Stimulated activated CD8-positive, alpha-beta memory T cell treated with anti-CD3 and anti-CD28 coated beads, Interleukin-15, amount 100 ng/mL, for 1 hour (primary cell): ENCODE results near the gene E2F4.

Experiments used
- DNase-seq: peaks from one replicate; pipeline ENCODE4 v3.0.0-alpha.2; 2020; ENCODE audit warnings: low read depth

Gene E2F4

GRCh38 chr16:67190448-67191399, 1.2 kb upstream of the E2F4 start:
- DNase-seq, result no peak

- DNase-seq, result no peak
Measured at GRCh38 chr16:67191411-67191994, 452 bp upstream of the E2F4 start.

GRCh38 chr16:67192781-67193361, 916 bp downstream of the E2F4 start:
- no peak for DNase-seq

GRCh38 chr16:67193536-67193935, 1.6 kb downstream of the E2F4 start:
- no peak for DNase-seq

GRCh38 chr16:67194260-67194659, 2.3 kb downstream of the E2F4 start:
- no peak for DNase-seq

- no peak for DNase-seq
Measured at GRCh38 chr16:67195676-67196075, 3.7 kb downstream of the E2F4 start.

GRCh38 chr16:67196881-67197280, 4.9 kb downstream of the E2F4 start:
- DNase-seq, result no peak

- DNase-seq, result no peak
Measured at GRCh38 chr16:67197704-67198103, 5.7 kb downstream of the E2F4 start.

- no peak for DNase-seq
Measured at GRCh38 chr16:67198238-67198734, 6.3 kb downstream of the E2F4 start.

- no peak for DNase-seq
Measured at GRCh38 chr16:67199011-67199807, 7.3 kb downstream of the E2F4 start, which contains the start of gene ELMO3. TSS of gene ELMO3 (plus strand) at chr16:67199131. CDS start at chr16:67199327, 196 bp downstream.

GRCh38 chr16:67199808-67200198, 7.8 kb downstream of the E2F4 start:
- DNase-seq, result no peak

- no peak for DNase-seq
Measured at GRCh38 chr16:67200491-67200890, 8.5 kb downstream of the E2F4 start.

GRCh38 chr16:67201411-67202345, 9.7 kb downstream of the E2F4 start:
- DNase-seq, result no peak

GRCh38 chr16:67202426-67202825, 10.5 kb downstream of the E2F4 start:
- DNase-seq, result no peak

- no peak for DNase-seq
Measured at GRCh38 chr16:67202956-67203493, 11.1 kb downstream of the E2F4 start.

GRCh38 chr16:67204076-67204475, 12.1 kb downstream of the E2F4 start:
- DNase-seq, result no peak

- no peak for DNase-seq
Measured at GRCh38 chr16:67206129-67206837, 14.3 kb downstream of the E2F4 start.

- DNase-seq, result no peak
Measured at GRCh38 chr16:67206838-67207248, 14.9 kb downstream of the E2F4 start.

- DNase-seq, result no peak
Measured at GRCh38 chr16:67207249-67208091, 15.5 kb downstream of the E2F4 start.
